Neural progenitor cell (in vitro differentiated cells): ENCODE measurements around the gene TARS1. TPM values are rescaled to one million over a fixed set of nuclear protein-coding genes. Genes with fewer than 3 reads are reported as not detected.

Source experiments
- DNase-seq: peaks from one replicate; pipeline ENCODE4 v3.0.0-alpha.2; 2016; ENCODE audit warnings: low spot score
- H2AFZ ChIP-seq: fragments of 200-600 bp; sonication (generic); replicated peaks from 2 replicates; pipeline ENCODE4 v1.6.1; 2016; ENCODE audit warnings: antibody characterized with exemption
- H3F3A ChIP-seq: fragments of 200-600 bp; sonication (generic); 2 replicates; pipeline ENCODE4 v1.6.1; 2016; ENCODE audit warnings: antibody characterized with exemption, low read depth
- H3K27ac ChIP-seq: fragments of 200-600 bp; sonication (generic); 2 replicates; pipeline ENCODE4 v1.5.1; 2016; ENCODE audit warnings: mild to moderate bottlenecking
- H3K27me3 ChIP-seq: fragments of 200-600 bp; sonication (generic); 2 replicates; pipeline ENCODE4 v1.6.1; 2016; ENCODE audit warnings: mild to moderate bottlenecking, moderate library complexity
- H3K36me3 ChIP-seq: fragments of 200-600 bp; sonication (generic); 2 replicates; pipeline ENCODE4 v1.5.1; 2016
- H3K4me1 ChIP-seq: fragments of 200-600 bp; sonication (generic); 2 replicates; pipeline ENCODE4 v1.6.1; 2016; ENCODE audit warnings: mixed run types
- H3K4me2 ChIP-seq: fragments of 200-600 bp; sonication (generic); 2 replicates; pipeline ENCODE4 v1.6.1; 2016
- H3K4me3 ChIP-seq: fragments of 200-600 bp; sonication (generic); 2 replicates; pipeline ENCODE4 v1.5.1; 2016
- H3K79me2 ChIP-seq: fragments of 200-600 bp; sonication (generic); 2 replicates; pipeline ENCODE4 v1.6.1; 2016; ENCODE audit warnings: low read depth
- H3K9ac ChIP-seq: fragments of 200-600 bp; sonication (generic); 2 replicates; pipeline ENCODE4 v1.6.1; 2016
- H3K9me3 ChIP-seq: fragments of 200-600 bp; sonication (generic); 2 replicates; pipeline ENCODE4 v1.5.1; 2016; ENCODE audit warnings: low read depth
- H4K20me1 ChIP-seq: fragments of 200-600 bp; sonication (generic); 2 replicates; pipeline ENCODE4 v1.6.1; 2016; ENCODE audit warnings: low read depth
- H3K27ac Mint-ChIP-seq: 3 replicates; pipeline ENCODE4 v1.8.0; 2021; ENCODE audit warnings: mixed read lengths
- H3K27me3 Mint-ChIP-seq: 2 replicates; pipeline ENCODE4 v1.8.0; 2022; ENCODE audit warnings: low read depth, mild to moderate bottlenecking, inconsistent platforms, moderate library complexity, mixed read lengths; ENCODE audit not compliant: insufficient read depth
- H3K36me3 Mint-ChIP-seq: 3 replicates; pipeline ENCODE4 v1.8.0; 2021; ENCODE audit warnings: mixed read lengths
- H3K4me1 Mint-ChIP-seq: 3 replicates; pipeline ENCODE4 v1.8.0; 2021; ENCODE audit warnings: mixed read lengths
- H3K4me3 Mint-ChIP-seq: 3 replicates; pipeline ENCODE4 v1.8.0; 2021; ENCODE audit warnings: mild to moderate bottlenecking, moderate library complexity, mixed read lengths
- H3K9me3 Mint-ChIP-seq: 3 replicates; pipeline ENCODE4 v1.8.0; 2020; ENCODE audit warnings: mixed read lengths
- EZH2 ChIP-seq: fragments of 200-600 bp; sonication (generic); IDR thresholded peaks from 2 replicates; pipeline ENCODE4 v1.6.1; 2017; ENCODE audit warnings: antibody characterized with exemption, mild to moderate bottlenecking, moderate library complexity
- EZH2phosphoT487 ChIP-seq: fragments of 200-600 bp; sonication (generic); IDR thresholded peaks from 2 replicates; pipeline ENCODE4 v1.6.1; 2017; ENCODE audit warnings: antibody characterized with exemption
- total RNA-seq: library from RNA; depleted of rRNA; stranded (reverse); fragments of >200 nt; gene quantifications from 2 replicates; pipeline ENCODE4 v1.2.3, GENCODE V29; 2015; ENCODE audit warnings: low replicate concordance
- TF ChIP-seq, protein P1 (sequence below): fragments of 200-600 bp; sonication (generic); IDR thresholded peaks from 2 replicates; pipeline ENCODE4 v1.5.1; 2017; ENCODE audit warnings: antibody characterized with exemption, mild to moderate bottlenecking

TARS1 gene
- total RNA-seq, 1 donor from 2014 or later, result 123 TPM

DNA sequence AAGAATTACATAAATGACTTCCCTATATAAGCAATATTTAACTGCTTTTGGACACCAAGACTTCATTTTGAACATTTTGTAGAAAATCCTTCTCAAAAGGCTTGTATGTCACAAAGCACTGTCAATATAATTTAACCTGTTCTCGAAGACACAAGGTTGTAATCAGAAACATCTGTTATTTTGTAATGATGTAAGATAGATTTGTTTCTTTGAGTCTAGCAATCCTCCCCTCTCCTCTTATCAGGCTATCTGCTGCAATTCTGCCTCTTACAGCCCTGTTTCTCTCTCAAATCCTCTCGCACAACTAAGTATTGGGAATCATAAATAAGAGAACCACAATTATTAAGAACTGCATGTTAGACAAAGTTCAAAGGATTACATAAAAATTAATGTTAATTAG lies 18.6 kb upstream of the TARS1 start:
- no peak overlapping the region for H3K4me3 Mint-ChIP-seq
- no peaks in the 10 kb centered on the region for H3K9me3 Mint-ChIP-seq
- H3K4me2 ChIP-seq, result no peak overlapping the region
- no peaks in the 10 kb centered on the region for H3K4me1 ChIP-seq
- no peaks in the 10 kb centered on the region for H3K79me2 ChIP-seq
- TF ChIP-seq, protein P1, sequence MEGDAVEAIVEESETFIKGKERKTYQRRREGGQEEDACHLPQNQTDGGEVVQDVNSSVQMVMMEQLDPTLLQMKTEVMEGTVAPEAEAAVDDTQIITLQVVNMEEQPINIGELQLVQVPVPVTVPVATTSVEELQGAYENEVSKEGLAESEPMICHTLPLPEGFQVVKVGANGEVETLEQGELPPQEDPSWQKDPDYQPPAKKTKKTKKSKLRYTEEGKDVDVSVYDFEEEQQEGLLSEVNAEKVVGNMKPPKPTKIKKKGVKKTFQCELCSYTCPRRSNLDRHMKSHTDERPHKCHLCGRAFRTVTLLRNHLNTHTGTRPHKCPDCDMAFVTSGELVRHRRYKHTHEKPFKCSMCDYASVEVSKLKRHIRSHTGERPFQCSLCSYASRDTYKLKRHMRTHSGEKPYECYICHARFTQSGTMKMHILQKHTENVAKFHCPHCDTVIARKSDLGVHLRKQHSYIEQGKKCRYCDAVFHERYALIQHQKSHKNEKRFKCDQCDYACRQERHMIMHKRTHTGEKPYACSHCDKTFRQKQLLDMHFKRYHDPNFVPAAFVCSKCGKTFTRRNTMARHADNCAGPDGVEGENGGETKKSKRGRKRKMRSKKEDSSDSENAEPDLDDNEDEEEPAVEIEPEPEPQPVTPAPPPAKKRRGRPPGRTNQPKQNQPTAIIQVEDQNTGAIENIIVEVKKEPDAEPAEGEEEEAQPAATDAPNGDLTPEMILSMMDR, result no peak
- TF ChIP-seq EZH2, result no peak
- TF ChIP-seq EZH2phosphoT487, result no peak
- H3K27ac ChIP-seq, result no peak overlapping the region
- H3K4me1 Mint-ChIP-seq, result no peaks in the 10 kb centered on the region
- no peak for DNase-seq
- H3K27me3 Mint-ChIP-seq, result no peaks in the 10 kb centered on the region
- H3K36me3 ChIP-seq, result no peaks in the 10 kb centered on the region
- H3K27ac Mint-ChIP-seq, result no peak overlapping the region
- H4K20me1 ChIP-seq, result no peaks in the 10 kb centered on the region
- H3K27me3 ChIP-seq, result no peaks in the 10 kb centered on the region
- H3F3A ChIP-seq, result no peaks in the 10 kb centered on the region
- H3K4me3 ChIP-seq, result no peak overlapping the region
- no peaks in the 10 kb centered on the region for H3K36me3 Mint-ChIP-seq
- no peak overlapping the region for H3K9ac ChIP-seq
- H2AFZ ChIP-seq, result no peak overlapping the region
- H3K9me3 ChIP-seq, result no peaks in the 10 kb centered on the region

DNA sequence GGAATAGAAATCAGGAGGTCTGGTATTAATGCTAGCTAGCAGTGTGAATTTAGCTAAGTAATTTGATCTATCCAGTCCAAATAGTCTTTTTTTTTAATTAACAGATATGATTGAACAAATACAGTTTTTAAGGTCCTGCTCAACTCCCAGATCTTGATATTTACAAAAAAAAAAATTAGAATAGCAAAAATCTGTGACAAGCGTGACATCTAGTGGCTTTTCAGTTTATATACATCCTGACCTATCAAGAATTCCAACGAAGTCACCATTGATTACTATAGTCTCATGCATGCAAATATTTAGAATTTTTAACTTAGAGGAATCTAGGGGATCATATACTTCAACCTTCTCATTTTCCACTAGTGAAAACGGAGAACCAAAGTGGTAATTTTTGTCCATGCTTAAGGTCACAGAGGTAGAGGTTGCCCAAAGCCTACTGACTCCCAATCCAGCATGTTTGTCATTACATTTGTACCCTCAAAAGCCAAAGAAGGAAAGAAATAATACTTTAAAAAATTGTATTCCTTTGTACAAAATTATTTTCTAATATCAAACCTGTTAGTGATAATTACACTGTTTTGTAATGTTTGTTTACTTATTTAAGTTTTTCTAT lies 17.6 kb upstream of the TARS1 start:
- H3K9me3 ChIP-seq, result no peaks in the 10 kb centered on the region
- no peaks in the 10 kb centered on the region for H3K36me3 ChIP-seq
- H3K4me3 Mint-ChIP-seq, result no peak overlapping the region
- H3K27ac Mint-ChIP-seq, result no peak overlapping the region
- no peaks in the 10 kb centered on the region for H3K27me3 Mint-ChIP-seq
- no peaks in the 10 kb centered on the region for H3F3A ChIP-seq
- no peaks in the 10 kb centered on the region for H3K79me2 ChIP-seq
- no peak overlapping the region for H3K4me2 ChIP-seq
- H2AFZ ChIP-seq, result no peak overlapping the region
- H3K9me3 Mint-ChIP-seq, result no peaks in the 10 kb centered on the region
- TF ChIP-seq EZH2 (no peak), EZH2phosphoT487 (no peak)
- TF ChIP-seq, protein P1, result peak; percentile 67
- no peaks in the 10 kb centered on the region for H3K4me1 ChIP-seq
- no peak overlapping the region for H3K9ac ChIP-seq
- H3K36me3 Mint-ChIP-seq, result no peaks in the 10 kb centered on the region
- DNase-seq, result no peak
- H3K27me3 ChIP-seq, result no peaks in the 10 kb centered on the region
- H3K4me3 ChIP-seq, result no peak overlapping the region
- no peaks in the 10 kb centered on the region for H3K4me1 Mint-ChIP-seq
- no peaks in the 10 kb centered on the region for H4K20me1 ChIP-seq
- no peak overlapping the region for H3K27ac ChIP-seq

DNA sequence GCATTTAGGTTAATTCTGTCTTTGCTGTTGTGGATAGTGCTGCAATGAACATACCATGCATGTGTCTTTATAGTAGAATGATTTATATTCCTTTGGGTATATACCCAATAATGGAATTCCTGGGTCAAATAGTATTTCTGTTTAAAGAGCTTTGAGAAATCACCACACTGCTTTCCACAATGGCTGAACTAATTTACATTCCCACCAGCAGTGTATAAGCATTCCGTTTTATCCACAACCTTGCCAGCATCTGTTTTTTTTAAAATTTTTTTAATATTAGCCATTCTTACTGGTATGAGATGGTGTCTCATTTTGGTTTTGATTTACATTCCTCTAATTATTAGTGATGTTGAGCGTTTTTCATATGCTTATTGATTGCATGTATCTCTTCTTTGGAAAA lies 15.5 kb upstream of the TARS1 start:
- Histone ChIP-seq H4K20me1 (no peaks in the 10 kb centered on the region), H3K4me2 (no peak overlapping the region), H3F3A (no peaks in the 10 kb centered on the region), H3K36me3 (no peaks in the 10 kb centered on the region), H3K4me1 (no peaks in the 10 kb centered on the region), H3K27ac (no peak overlapping the region), H2AFZ (no peak overlapping the region), H3K9me3 (no peaks in the 10 kb centered on the region), H3K9ac (no peak overlapping the region), H3K79me2 (no peaks in the 10 kb centered on the region), H3K4me3 (no peak overlapping the region), H3K27me3 (no peaks in the 10 kb centered on the region)
- H3K27me3 Mint-ChIP-seq, result peaks cover 3% of the 10 kb centered on the region
- no peak overlapping the region for H3K27ac Mint-ChIP-seq
- peaks cover 9% of the 10 kb centered on the region for H3K9me3 Mint-ChIP-seq
- no peak overlapping the region for H3K4me3 Mint-ChIP-seq
- no peaks in the 10 kb centered on the region for H3K36me3 Mint-ChIP-seq
- H3K4me1 Mint-ChIP-seq, result no peaks in the 10 kb centered on the region
- no peak for DNase-seq
- TF ChIP-seq EZH2 (no peak), EZH2phosphoT487 (no peak)
- TF ChIP-seq, protein P1, result no peak
